SK-N-MC (cell line): Measurements from ENCODE around the gene ATE1.

Experiments
- EZH2 ChIP-seq: fragments of 200-600 bp; sonication (generic); IDR thresholded peaks from one replicate; pipeline ENCODE4 v1.6.1; 2017; ENCODE audit warnings: antibody characterized with exemption
- FOXP2 ChIP-seq: optimal IDR thresholded peaks from 2 replicates; pipeline ENCODE3; 2011; ENCODE audit warnings: mild to moderate bottlenecking, moderate library complexity; ENCODE audit not compliant: insufficient read depth; ENCODE audit errors: extremely low read length, control extremely low read depth
- POLR2AphosphoS5 ChIP-seq: IDR thresholded peaks from 2 replicates; pipeline ENCODE4 v1.6.1; 2012; ENCODE audit warnings: mild to moderate bottlenecking, low read depth, low read length, borderline replicate concordance

DNA sequence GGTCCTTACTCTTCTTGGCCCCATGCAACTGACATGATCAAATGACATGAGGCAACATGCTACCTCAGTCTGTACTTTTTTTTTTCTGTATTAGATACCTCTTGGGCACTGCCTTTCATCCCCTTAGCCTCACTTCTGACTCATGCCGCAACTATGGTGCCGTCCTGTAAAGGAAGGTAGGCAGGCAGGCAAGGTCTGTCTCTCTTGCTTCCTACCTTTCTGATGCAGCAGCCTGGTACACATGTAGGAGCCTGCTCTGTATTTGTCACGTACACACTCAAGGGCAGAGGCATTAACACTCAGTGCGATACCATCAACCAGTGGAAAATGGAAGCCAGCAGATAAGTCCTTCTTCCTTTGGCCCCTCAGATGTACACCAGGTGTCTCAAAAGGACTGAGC is 146.7 kb downstream of the ATE1 start:
- TF ChIP-seq EZH2 (no peak), POLR2AphosphoS5 (no peak), FOXP2 (no peak)
